Measurements from ENCODE around the gene N4BP3. TPM values are rescaled to one million over a fixed set of nuclear protein-coding genes. Genes with fewer than 3 reads are reported as not detected.

N4BP3 gene
- total RNA-seq, 5 donors from 2014 or later (not counting 1 experiment from before 2014, with no cell fraction given), result 4.0 to 8.1 (median 6.9) TPM

DNA sequence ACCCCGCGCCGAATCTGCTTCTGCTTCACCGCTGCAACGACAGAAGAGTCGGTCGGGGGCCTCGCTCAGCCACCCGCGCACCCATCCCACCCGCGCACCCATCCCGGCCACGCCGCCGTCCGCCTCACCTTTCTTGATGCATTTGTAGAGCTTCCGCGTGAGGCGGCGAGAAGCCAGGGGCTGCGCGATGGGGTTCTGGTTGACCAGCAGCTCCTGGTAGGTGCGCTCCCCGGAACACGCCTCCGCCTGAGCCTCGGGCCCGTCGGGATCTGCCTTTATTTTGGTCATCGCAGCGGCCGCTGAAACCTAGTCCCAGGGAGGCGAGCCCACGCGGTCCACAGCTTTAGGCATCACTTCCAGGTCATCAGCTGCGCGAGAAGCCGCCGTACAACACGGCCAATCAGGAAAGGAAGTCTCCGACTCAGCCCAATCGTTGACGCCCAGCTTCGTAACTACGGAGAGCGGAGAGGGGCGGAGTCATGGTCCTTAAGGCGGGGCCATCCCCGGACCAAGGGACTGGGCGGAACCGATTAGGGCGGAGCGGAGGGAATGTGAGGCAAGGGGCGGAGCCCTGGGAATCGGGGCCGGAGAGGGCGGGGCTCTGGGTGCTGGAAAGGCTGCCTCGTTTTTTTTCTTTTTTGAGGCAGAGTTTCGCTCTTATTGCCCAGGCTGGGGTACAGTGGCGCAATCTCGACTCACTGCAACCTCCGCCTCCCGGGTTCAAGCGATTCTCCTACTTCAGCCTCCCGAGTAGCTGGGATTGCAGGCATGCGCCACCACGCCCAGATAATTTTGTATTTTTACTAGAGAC, 40.4 kb downstream of the N4BP3 start, which contains the start of gene NHP2:
TSS of gene NHP2 (minus strand) at position 356 of the 811 bp plus-strand sequence. CDS start at position 288, 68 bp downstream.
- CTCF ChIA-PET, result interaction anchor here (0.6 to 1.5 kb wide), 7 partner anchors 22 to 796 kb away, joined by 3 to 8 read pairs (median 4); no protein-coding TSS in a partner anchor
- H3K4me1 ChIP-seq (ENCODE audit: control insufficient read depth in 1 of 2, extremely low read depth in 1 of 2, insufficient read depth in 2 of 2, low read length in 2 of 2), result peaks cover 10 to 40% of the 10 kb centered on the region in 2 experiments
- WGBS (ENCODE audit: insufficient coverage), result under 1% methylated on average over 59 of the region's 68 CpGs
- H3K27me3 ChIP-seq (replicated peaks in 1 of 2; ENCODE audit: control insufficient read depth in 2 of 2, extremely low read depth in 1 of 2, insufficient read depth in 2 of 2, low read length in 1 of 2), result no peaks in the 10 kb centered on the region
- peaks cover 15% of the 10 kb centered on the region for H3K36me3 Mint-ChIP-seq
- ATAC-seq (replicated peaks in 1 of 4) (peak; percentile 97 to 99 (median 99)), DNase-seq (peak; percentile 89 to 99 (median 93))
- H3K4me3 ChIP-seq (ENCODE audit: control insufficient read depth in 1 of 2, extremely low read depth in 1 of 2, low read length in 1 of 2), result peak within 1 kb of the TSS; percentile 74 to 78
- peaks cover 0 to 26% of the 10 kb centered on the region in 2 donors for H3K36me3 ChIP-seq (ENCODE audit: control insufficient read depth in 2 of 2, extremely low read depth in 1 of 2, insufficient read depth in 1 of 2, low read length in 1 of 2)
- peak within 1 kb of the TSS; percentile 25 for H3K27ac ChIP-seq (ENCODE audit: low read length)
- H3K9me3 ChIP-seq, result no peaks in the 10 kb centered on the region
- peak within 1 kb of the TSS; percentile 88 to 90 for H3K27ac Mint-ChIP-seq
- H3K9me3 Mint-ChIP-seq, result no peaks in the 10 kb centered on the region
- H3K4me1 Mint-ChIP-seq, result peaks cover 37 to 42% (median 42%) of the 10 kb centered on the region in 3 donors
- H3K27me3 Mint-ChIP-seq, result no peaks in the 10 kb centered on the region
- H3K4me3 Mint-ChIP-seq, result peak within 1 kb of the TSS; percentile 94 to 99 (median 98)
- POLR2A ChIA-PET, result interaction anchor here in 1 of 2 donors (0.6 kb wide), 1 partner anchor 20 kb away, joined by 13 read pairs; no protein-coding TSS in a partner anchor

DNA sequence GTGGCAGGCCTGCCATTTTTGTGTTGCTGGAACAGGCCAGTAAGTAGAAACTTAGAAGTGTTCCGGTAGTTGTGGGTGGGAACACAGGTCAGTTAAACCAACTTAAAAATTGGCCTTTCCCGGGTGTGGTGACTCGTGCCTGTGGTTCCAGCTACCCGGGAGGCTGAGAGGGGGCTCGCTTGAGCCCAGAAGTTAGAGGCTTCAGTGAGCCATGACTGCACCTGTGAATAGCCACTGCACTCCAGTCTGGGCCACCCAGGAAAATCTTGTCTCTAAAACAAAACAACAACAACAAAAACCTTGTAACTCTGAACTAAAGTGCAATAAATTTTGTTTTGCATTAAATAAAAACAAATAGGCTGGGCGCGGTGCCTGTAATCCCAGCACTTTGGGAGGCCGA, 41.7 kb downstream of the N4BP3 start:
- Histone ChIP-seq H3K9me3 (no peaks in the 10 kb centered on the region), H3K27me3 (replicated peaks in 1 of 2; ENCODE audit: control insufficient read depth in 2 of 2, extremely low read depth in 1 of 2, insufficient read depth in 2 of 2, low read length in 1 of 2) (peaks cover 0 to 4% of the 10 kb centered on the region in 2 experiments), H3K4me3 (ENCODE audit: control insufficient read depth in 1 of 2, extremely low read depth in 1 of 2, low read length in 1 of 2) (no peak overlapping the region), H3K27ac (ENCODE audit: low read length) (no peak overlapping the region), H3K4me1 (ENCODE audit: control insufficient read depth in 1 of 2, extremely low read depth in 1 of 2, insufficient read depth in 2 of 2, low read length in 2 of 2) (peaks cover 10 to 34% of the 10 kb centered on the region in 2 experiments), H3K36me3 (ENCODE audit: control insufficient read depth in 2 of 2, extremely low read depth in 1 of 2, insufficient read depth in 1 of 2, low read length in 1 of 2) (peaks cover 0 to 14% of the 10 kb centered on the region in 2 donors)
- ChIA-PET CTCF (interaction anchor here in 1 of 2 donors (1.7 kb wide), 1 partner anchor 39 kb away, joined by 4 read pairs; no protein-coding TSS in a partner anchor), POLR2A (no interaction called here)
- no peaks in the 10 kb centered on the region for H3K27me3 Mint-ChIP-seq
- H3K4me1 Mint-ChIP-seq, result peaks cover 34 to 38% (median 36%) of the 10 kb centered on the region in 3 donors
- H3K4me3 Mint-ChIP-seq, result peak overlapping the region in 1 of 3 donors; percentile 94
- ATAC-seq (replicated peaks in 1 of 4) (no peak), DNase-seq (no peak)
- H3K27ac Mint-ChIP-seq, result no peak overlapping the region
- H3K36me3 Mint-ChIP-seq, result peaks cover 8% of the 10 kb centered on the region
- H3K9me3 Mint-ChIP-seq, result no peaks in the 10 kb centered on the region
- WGBS (ENCODE audit: insufficient coverage), result 80% methylated on average over 8 of the region's 8 CpGs

DNA sequence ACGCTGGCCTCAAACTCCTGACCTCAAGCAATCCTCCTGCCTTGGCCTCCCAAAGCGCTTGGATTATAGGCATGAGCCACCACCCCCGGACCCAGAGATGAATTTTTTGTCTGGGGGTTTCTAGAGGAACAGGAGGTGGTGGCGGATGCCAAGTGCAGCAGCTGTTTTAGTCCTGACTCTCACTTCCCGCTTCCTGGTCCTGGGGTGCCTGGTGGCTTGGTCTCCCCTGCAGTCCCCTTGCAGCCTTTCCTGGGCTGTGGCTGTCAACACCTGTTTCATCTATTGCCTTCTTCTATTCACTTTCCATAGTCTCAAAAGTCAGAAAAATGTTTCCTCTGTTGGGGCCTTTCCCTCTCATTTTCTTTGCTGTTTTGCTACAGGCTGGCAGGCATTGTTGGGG, 46.8 kb downstream of the N4BP3 start:
- Mint-ChIP-seq H3K27ac (no peak overlapping the region), H3K36me3 (no peaks in the 10 kb centered on the region), H3K4me3 (no peak overlapping the region), H3K27me3 (peaks cover 10 to 26% of the 10 kb centered on the region in 2 donors), H3K9me3 (no peaks in the 10 kb centered on the region), H3K4me1 (peaks cover 6 to 13% (median 9%) of the 10 kb centered on the region in 3 donors)
- H3K27me3 ChIP-seq (replicated peaks in 1 of 2; ENCODE audit: control insufficient read depth in 2 of 2, extremely low read depth in 1 of 2, insufficient read depth in 2 of 2, low read length in 1 of 2), result peaks cover 0 to 28% of the 10 kb centered on the region in 2 experiments
- H3K4me1 ChIP-seq (ENCODE audit: control insufficient read depth in 1 of 2, extremely low read depth in 1 of 2, insufficient read depth in 2 of 2, low read length in 2 of 2), result peaks cover 0 to 8% of the 10 kb centered on the region in 2 experiments
- DNase-seq, result no peak
- WGBS (ENCODE audit: insufficient coverage), result 100% methylated on average over 1 of the region's 5 CpGs
- POLR2A ChIA-PET, result no interaction called here
- CTCF ChIA-PET, result no interaction called here
- no peak overlapping the region for H3K4me3 ChIP-seq (ENCODE audit: control insufficient read depth in 1 of 2, extremely low read depth in 1 of 2, low read length in 1 of 2)
- H3K36me3 ChIP-seq (ENCODE audit: control insufficient read depth in 2 of 2, extremely low read depth in 1 of 2, insufficient read depth in 1 of 2, low read length in 1 of 2), result no peaks in the 10 kb centered on the region
- no peaks in the 10 kb centered on the region for H3K9me3 ChIP-seq
- no peak overlapping the region for H3K27ac ChIP-seq (ENCODE audit: low read length)
- no peak for ATAC-seq (replicated peaks in 1 of 4)

DNA sequence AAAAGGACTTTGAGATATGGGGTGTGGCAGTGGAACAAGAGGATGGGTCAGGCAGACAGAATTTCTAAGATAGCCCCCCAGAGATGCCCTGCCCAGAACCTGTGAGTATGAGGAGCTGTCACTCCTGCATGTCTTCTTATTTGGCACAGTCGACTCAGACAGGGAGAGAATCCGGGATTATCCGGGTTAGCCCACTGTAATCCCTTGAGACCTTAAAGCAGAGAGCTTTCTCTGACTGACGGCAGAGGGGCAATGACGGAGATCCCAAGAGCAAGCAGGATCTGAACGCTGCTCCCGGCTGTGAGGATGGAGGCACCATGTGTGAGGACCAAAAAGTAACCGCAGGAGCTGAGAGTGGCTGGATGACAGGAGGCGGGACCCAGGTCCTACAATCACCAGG, 49.1 kb downstream of the N4BP3 start:
- WGBS (ENCODE audit: insufficient coverage), result 84% methylated on average over 8 of the region's 9 CpGs
- no peaks in the 10 kb centered on the region for H3K36me3 Mint-ChIP-seq
- peaks cover 6 to 13% (median 9%) of the 10 kb centered on the region in 3 donors for H3K4me1 Mint-ChIP-seq
- peaks cover 10 to 26% of the 10 kb centered on the region in 2 donors for H3K27me3 Mint-ChIP-seq
- ChIA-PET CTCF (interaction anchor here in 1 of 2 donors (1.0 to 1.2 kb wide), 2 partner anchors 73 to 87 kb away, joined by 5 to 7 read pairs; no protein-coding TSS in a partner anchor), POLR2A (no interaction called here)
- H3K27ac Mint-ChIP-seq, result no peak overlapping the region
- H3K4me1 ChIP-seq (ENCODE audit: control insufficient read depth in 1 of 2, extremely low read depth in 1 of 2, insufficient read depth in 2 of 2, low read length in 2 of 2), result peaks cover 0 to 8% of the 10 kb centered on the region in 2 experiments
- no peaks in the 10 kb centered on the region for H3K36me3 ChIP-seq (ENCODE audit: control insufficient read depth in 2 of 2, extremely low read depth in 1 of 2, insufficient read depth in 1 of 2, low read length in 1 of 2)
- H3K27ac ChIP-seq (ENCODE audit: low read length), result no peak overlapping the region
- H3K9me3 Mint-ChIP-seq, result no peaks in the 10 kb centered on the region
- H3K4me3 Mint-ChIP-seq, result no peak overlapping the region
- no peaks in the 10 kb centered on the region for H3K9me3 ChIP-seq
- no peak for DNase-seq
- peaks cover 0 to 35% of the 10 kb centered on the region in 2 experiments for H3K27me3 ChIP-seq (replicated peaks in 1 of 2; ENCODE audit: control insufficient read depth in 2 of 2, extremely low read depth in 1 of 2, insufficient read depth in 2 of 2, low read length in 1 of 2)
- no peak overlapping the region for H3K4me3 ChIP-seq (ENCODE audit: control insufficient read depth in 1 of 2, extremely low read depth in 1 of 2, low read length in 1 of 2)
- ATAC-seq (replicated peaks in 1 of 4), result no peak

DNA sequence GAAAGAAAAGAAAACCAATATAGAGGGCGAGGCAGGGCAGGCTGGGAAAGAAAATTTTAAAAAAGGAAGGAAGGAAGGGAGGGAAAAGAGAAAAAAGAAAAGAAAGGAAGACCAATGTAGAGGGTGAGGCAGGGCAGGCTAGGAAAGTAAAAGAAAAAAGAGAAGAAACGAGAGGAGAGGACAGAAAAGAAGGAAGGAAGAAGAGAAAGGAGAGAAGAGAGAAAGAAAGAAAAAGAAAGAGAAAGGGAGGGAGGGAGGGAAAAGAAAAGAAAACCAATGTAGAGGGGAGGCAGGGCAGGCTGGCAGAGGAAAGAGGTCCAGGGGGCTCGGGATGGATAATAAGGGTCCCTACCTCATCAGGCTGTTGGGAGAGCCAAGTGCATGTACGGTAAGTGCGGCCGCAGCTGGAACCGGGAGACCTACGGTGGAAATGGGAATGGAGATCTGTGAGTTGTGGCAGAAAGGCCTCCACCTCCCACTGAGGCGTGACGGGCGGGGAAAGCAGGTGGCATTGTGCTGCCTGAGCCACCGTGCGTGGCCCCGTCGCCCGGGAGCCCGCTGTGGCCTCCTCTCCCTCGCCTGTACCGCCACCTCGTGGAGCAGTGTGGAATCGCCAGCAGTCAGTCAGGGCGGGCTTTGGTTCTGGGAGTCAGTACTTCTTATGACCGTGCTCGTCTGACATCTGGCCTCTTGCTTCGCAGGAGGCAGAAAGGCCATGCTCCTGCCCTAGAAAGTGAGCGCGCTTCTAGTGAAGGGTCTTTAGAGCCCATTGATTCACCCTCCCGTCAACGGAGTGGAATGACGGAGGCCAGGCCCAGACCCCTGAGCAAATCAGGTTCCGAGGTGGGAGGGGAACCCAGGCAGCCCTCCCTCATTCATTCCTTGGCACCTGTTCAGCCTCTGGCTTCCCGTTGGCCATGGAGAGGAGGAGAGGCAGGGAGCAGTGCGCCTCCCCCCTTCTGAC, 50.7 kb downstream of the N4BP3 start:
- Mint-ChIP-seq H3K27ac (no peak overlapping the region), H3K27me3 (peaks cover 10 to 26% of the 10 kb centered on the region in 2 donors), H3K9me3 (no peaks in the 10 kb centered on the region), H3K4me3 (peak overlapping the region in 1 of 3 donors; percentile 38), H3K4me1 (peaks cover 6 to 13% (median 9%) of the 10 kb centered on the region in 3 donors), H3K36me3 (no peaks in the 10 kb centered on the region)
- H3K4me3 ChIP-seq (ENCODE audit: control insufficient read depth in 1 of 2, extremely low read depth in 1 of 2, low read length in 1 of 2), result no peak overlapping the region
- POLR2A ChIA-PET, result no interaction called here
- H3K27ac ChIP-seq (ENCODE audit: low read length), result no peak overlapping the region
- H3K27me3 ChIP-seq (replicated peaks in 1 of 2; ENCODE audit: control insufficient read depth in 2 of 2, extremely low read depth in 1 of 2, insufficient read depth in 2 of 2, low read length in 1 of 2), result peaks cover 0 to 35% of the 10 kb centered on the region in 2 experiments
- DNase-seq, result peak; percentile 74 to 95 (median 89)
- CTCF ChIA-PET, result interaction anchor here in 1 of 2 donors (0.7 to 1.2 kb wide), 2 partner anchors 75 to 93 kb away, joined by 4 to 7 read pairs; no protein-coding TSS in a partner anchor
- peaks cover 0 to 8% of the 10 kb centered on the region in 2 experiments for H3K4me1 ChIP-seq (ENCODE audit: control insufficient read depth in 1 of 2, extremely low read depth in 1 of 2, insufficient read depth in 2 of 2, low read length in 2 of 2)
- peak; percentile 98 to 100 (median 100) for ATAC-seq (replicated peaks in 1 of 4)
- no peaks in the 10 kb centered on the region for H3K36me3 ChIP-seq (ENCODE audit: control insufficient read depth in 2 of 2, extremely low read depth in 1 of 2, insufficient read depth in 1 of 2, low read length in 1 of 2)
- H3K9me3 ChIP-seq, result no peaks in the 10 kb centered on the region
- 10% methylated on average over 27 of the region's 33 CpGs for WGBS (ENCODE audit: insufficient coverage)

All from T-cell (primary cell).